OCI-LY1 (cell line): ENCODE measurements around the gene PTGES3L.
"Not testable (repeated sequence)": the region's sequence is repeated elsewhere in the genome, so short reads cannot be mapped to it uniquely, and the experiment has no call there.

Experiments
- H2AFZ ChIP-seq: fragments of 200-600 bp; sonication (generic), shearing (Covaris generic); 2 replicates; pipeline ENCODE4 v1.6.0; 2014; ENCODE audit warnings: antibody characterized with exemption, mild to moderate bottlenecking, low read length
- H3F3A ChIP-seq: fragments of 200-600 bp; sonication (generic), shearing (Covaris generic); 2 replicates; pipeline ENCODE4 v1.6.0; 2014; ENCODE audit warnings: mild to moderate bottlenecking, antibody characterized with exemption, low read length, moderate library complexity; ENCODE audit not compliant: insufficient read depth
- H3K27ac ChIP-seq: fragments of 200-600 bp; sonication (generic); 2 replicates; pipeline ENCODE4 v1.5.1; 2014; ENCODE audit warnings: low read length, mixed run types, mild to moderate bottlenecking, low read depth; ENCODE audit not compliant: poor library complexity, severe bottlenecking
- H3K27me3 ChIP-seq: fragments of 200-600 bp; sonication (generic); 2 replicates; pipeline ENCODE4 v1.6.0; 2014; ENCODE audit warnings: antibody characterized with exemption, mild to moderate bottlenecking, low read length, moderate library complexity; ENCODE audit not compliant: insufficient read depth
- H3K36me3 ChIP-seq: fragments of 200-600 bp; sonication (generic); 2 replicates; pipeline ENCODE4 v1.6.1; 2014; ENCODE audit warnings: mild to moderate bottlenecking, antibody characterized with exemption, low read length, moderate library complexity, mixed read lengths; ENCODE audit not compliant: insufficient read depth
- H3K4me1 ChIP-seq: fragments of 200-600 bp; sonication (generic); 2 replicates; pipeline ENCODE4 v1.5.1; 2014; ENCODE audit warnings: mild to moderate bottlenecking, low read length, moderate library complexity; ENCODE audit not compliant: insufficient read depth, severe bottlenecking
- H3K4me2 ChIP-seq: fragments of 200-600 bp; sonication (generic), shearing (Covaris generic); 2 replicates; pipeline ENCODE4 v1.6.1; 2014; ENCODE audit warnings: low read length
- H3K4me3 ChIP-seq: fragments of 200-600 bp; sonication (generic); 2 replicates; pipeline ENCODE4 v1.5.1; 2014; ENCODE audit warnings: low read length, low read depth, mild to moderate bottlenecking, mixed read lengths; ENCODE audit not compliant: poor library complexity, severe bottlenecking
- H3K79me2 ChIP-seq: fragments of 200-600 bp; shearing (Covaris generic); 2 replicates; pipeline ENCODE4 v1.6.1; 2016; ENCODE audit warnings: mixed run types, low read length, mixed read lengths; ENCODE audit not compliant: insufficient read depth
- H3K9ac ChIP-seq: fragments of 200-600 bp; sonication (generic), shearing (Covaris generic); 2 replicates; pipeline ENCODE4 v1.6.1; 2014; ENCODE audit warnings: mild to moderate bottlenecking, low read length, mixed read lengths
- H3K9me2 ChIP-seq: fragments of 200-600 bp; sonication (generic), shearing (Covaris generic); 2 replicates; pipeline ENCODE4 v1.6.1; 2014; ENCODE audit warnings: low read depth, mild to moderate bottlenecking, low read length, mixed read lengths
- H3K9me3 ChIP-seq: fragments of 200-600 bp; shearing (Covaris generic); 2 replicates; pipeline ENCODE4 v1.6.1; 2014; ENCODE audit warnings: low read length, mixed read lengths
- H4K20me1 ChIP-seq: fragments of 200-600 bp; sonication (generic), shearing (Covaris generic); 2 replicates; pipeline ENCODE4 v1.6.0; 2016; ENCODE audit warnings: mild to moderate bottlenecking, low read length; ENCODE audit not compliant: insufficient read depth
- CTCF ChIP-seq: fragments of 200-600 bp; sonication (generic), shearing (Covaris generic); IDR thresholded peaks from 2 replicates; pipeline ENCODE4 v1.5.1; 2017; ENCODE audit warnings: mild to moderate bottlenecking, antibody characterized with exemption, low read length, moderate library complexity, mixed read lengths
- EZH2 ChIP-seq: fragments of 200-600 bp; sonication (generic), shearing (Covaris generic); IDR thresholded peaks from 2 replicates; pipeline ENCODE4 v1.8.0; 2017; ENCODE audit warnings: borderline replicate concordance, mixed run types, mild to moderate bottlenecking, antibody characterized with exemption, low read length, moderate library complexity, mixed read lengths

The PTGES3L gene

GRCh38 chr17:42922294-42922693, 57.6 kb downstream of the PTGES3L start:
- no peaks in the 10 kb centered on the region for H3F3A ChIP-seq
- no peaks in the 10 kb centered on the region for H3K9me3 ChIP-seq
- H3K9ac ChIP-seq = no peak overlapping the region
- no peak overlapping the region for H2AFZ ChIP-seq
- no peaks in the 10 kb centered on the region for H3K4me1 ChIP-seq
- no peaks in the 10 kb centered on the region for H3K79me2 ChIP-seq
- no peak overlapping the region for H3K27ac ChIP-seq
- no peak overlapping the region for H3K4me2 ChIP-seq
- H3K4me3 ChIP-seq = no peak overlapping the region
- no peaks in the 10 kb centered on the region for H3K27me3 ChIP-seq
- H3K9me2 ChIP-seq = no peaks in the 10 kb centered on the region
- H3K36me3 ChIP-seq = no peaks in the 10 kb centered on the region
- H4K20me1 ChIP-seq = no peaks in the 10 kb centered on the region
- TF ChIP-seq CTCF = no peak
- TF ChIP-seq EZH2 = no peak

- Histone ChIP-seq H3K4me1 (no peaks in the 10 kb centered on the region), H3K4me3 (no peak overlapping the region), H3K9ac (no peak overlapping the region), H4K20me1 (no peaks in the 10 kb centered on the region), H3K79me2 (no peaks in the 10 kb centered on the region), H3K9me3 (no peaks in the 10 kb centered on the region), H3K36me3 (no peaks in the 10 kb centered on the region), H3F3A (no peaks in the 10 kb centered on the region), H3K27me3 (no peaks in the 10 kb centered on the region), H2AFZ (no peak overlapping the region), H3K9me2 (no peaks in the 10 kb centered on the region), H3K27ac (no peak overlapping the region), H3K4me2 (no peak overlapping the region)
- TF ChIP-seq CTCF = no peak
- TF ChIP-seq EZH2 = no peak
Observed at GRCh38 chr17:42920922-42921321, 59.0 kb downstream of the PTGES3L start.

- Histone ChIP-seq H3K9me2 (no peaks in the 10 kb centered on the region), H3K27me3 (no peaks in the 10 kb centered on the region), H4K20me1 (no peaks in the 10 kb centered on the region), H3K9ac (no peak overlapping the region), H3K27ac (no peak overlapping the region), H3K79me2 (no peaks in the 10 kb centered on the region), H3K9me3 (no peaks in the 10 kb centered on the region), H3K4me1 (no peaks in the 10 kb centered on the region), H3F3A (no peaks in the 10 kb centered on the region), H3K4me2 (no peak overlapping the region), H2AFZ (no peak overlapping the region), H3K36me3 (no peaks in the 10 kb centered on the region), H3K4me3 (no peak overlapping the region)
- TF ChIP-seq EZH2 (no peak), CTCF (no peak)
Observed at GRCh38 chr17:42920106-42920900, 59.6 kb downstream of the PTGES3L start.

- not testable (repeated sequence) for H3K9me2 ChIP-seq, H3K4me1 ChIP-seq, H4K20me1 ChIP-seq, H3F3A ChIP-seq, H3K27me3 ChIP-seq, H3K27ac ChIP-seq, H3K36me3 ChIP-seq, H3K9me3 ChIP-seq, H3K4me3 ChIP-seq, H3K4me2 ChIP-seq, H3K79me2 ChIP-seq, H3K9ac ChIP-seq, H2AFZ ChIP-seq
Observed at GRCh38 chr17:42919522-42920077, 60.3 kb downstream of the PTGES3L start.
